SW 1271 (cell line): ENCODE data around the gene PITX2.

ENCODE experiments used
- DNase-seq, 2 experiments: peaks; one replicate each; lab custom pipeline; 2025; lab: John Stamatoyannopoulos, UW

Gene PITX2

DNA sequence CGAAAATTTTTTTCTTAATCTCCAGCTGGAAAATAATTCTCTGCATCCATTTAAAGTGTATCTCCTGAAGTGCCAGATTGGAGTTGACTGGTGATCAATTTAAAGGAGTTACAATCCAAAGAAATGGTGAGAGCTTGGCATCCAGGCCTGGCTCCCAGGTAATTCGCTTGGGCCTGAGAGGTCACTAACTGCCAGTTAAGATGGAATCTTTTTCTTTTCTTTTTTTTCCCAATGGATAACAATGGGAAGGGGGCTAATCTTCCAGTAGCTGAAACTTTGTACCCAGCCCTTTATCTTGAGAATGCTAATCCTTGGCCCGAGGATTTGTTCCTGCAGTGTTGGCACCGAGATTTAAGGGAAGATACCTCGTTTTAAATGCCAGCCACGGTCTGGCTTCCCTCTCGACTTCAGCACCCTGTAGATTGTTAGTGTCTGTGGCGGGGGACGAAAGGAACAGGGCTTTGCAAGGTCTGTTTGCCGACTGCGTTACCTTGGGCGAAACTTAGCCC is 13.3 kb upstream of the PITX2 start:
- no peak for DNase-seq

DNA sequence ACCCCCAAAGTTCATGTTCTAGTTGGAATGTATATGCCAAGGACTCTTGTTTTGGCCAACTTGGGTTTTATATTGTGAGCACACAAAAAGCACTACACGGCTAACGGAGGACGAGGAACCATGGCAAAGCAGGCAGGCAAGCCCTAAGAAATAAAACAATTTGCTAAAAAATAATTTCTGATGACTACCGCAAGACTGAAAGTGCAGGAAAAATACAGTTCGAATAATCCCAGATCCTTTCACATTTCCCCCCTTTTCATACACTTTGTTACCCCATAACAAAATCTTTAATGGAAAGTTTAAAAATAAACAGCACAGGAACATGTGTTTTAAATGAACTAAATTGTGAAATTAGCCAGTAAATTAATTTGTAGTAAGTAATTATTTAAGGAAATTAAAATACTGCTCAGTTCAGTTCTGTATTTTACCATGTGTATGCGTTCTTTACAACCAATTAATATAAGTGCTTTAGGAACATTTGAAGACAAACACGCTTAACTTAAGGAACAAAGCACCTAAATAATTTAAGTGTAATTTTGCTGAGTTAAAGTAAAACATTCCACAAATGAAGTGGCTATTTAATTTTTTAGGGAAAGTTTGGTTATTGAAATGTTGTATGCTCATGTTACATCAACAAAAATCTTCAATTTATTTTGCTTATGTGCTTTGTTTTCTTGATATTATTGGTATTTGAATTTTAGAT is 12.4 kb upstream of the PITX2 start:
- no peak for DNase-seq

DNA sequence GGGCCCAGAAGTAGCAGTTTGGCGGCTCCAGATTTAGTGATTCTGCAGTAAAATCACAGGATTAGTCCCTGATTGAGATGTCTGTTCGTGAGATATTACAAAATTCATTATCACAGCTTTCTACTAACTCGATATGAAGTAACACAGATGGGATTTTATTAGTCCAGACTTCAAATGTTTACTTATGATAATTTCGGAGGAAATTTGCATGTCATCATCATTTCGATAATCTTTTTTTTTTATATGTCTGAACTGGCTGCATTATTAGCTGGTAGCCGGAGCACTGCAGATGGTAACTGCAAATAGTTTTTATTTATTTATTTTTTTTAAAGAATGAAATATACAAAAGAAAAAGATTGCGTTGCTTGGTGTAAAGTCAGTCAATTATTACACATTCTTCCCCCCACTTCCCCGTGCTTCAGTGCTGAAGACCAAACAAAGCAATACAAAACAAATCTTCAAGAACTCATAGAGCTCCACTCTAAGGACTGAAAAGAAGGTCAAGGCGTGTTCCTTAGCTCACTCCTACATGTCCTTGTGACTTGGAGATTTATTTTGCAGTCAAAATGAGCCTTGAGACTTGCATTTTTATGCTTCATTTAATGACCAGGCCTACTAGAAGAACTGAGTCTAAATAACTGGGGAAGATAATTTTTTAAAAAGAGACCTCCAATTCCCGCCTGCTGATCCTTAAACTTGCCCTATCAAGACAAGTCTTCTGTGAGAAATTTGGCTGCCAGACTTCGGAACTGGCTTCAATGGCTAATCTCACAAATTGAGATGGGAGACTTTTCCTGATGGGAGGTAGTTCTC is 11.7 kb upstream of the PITX2 start:
- no peak for DNase-seq

DNA sequence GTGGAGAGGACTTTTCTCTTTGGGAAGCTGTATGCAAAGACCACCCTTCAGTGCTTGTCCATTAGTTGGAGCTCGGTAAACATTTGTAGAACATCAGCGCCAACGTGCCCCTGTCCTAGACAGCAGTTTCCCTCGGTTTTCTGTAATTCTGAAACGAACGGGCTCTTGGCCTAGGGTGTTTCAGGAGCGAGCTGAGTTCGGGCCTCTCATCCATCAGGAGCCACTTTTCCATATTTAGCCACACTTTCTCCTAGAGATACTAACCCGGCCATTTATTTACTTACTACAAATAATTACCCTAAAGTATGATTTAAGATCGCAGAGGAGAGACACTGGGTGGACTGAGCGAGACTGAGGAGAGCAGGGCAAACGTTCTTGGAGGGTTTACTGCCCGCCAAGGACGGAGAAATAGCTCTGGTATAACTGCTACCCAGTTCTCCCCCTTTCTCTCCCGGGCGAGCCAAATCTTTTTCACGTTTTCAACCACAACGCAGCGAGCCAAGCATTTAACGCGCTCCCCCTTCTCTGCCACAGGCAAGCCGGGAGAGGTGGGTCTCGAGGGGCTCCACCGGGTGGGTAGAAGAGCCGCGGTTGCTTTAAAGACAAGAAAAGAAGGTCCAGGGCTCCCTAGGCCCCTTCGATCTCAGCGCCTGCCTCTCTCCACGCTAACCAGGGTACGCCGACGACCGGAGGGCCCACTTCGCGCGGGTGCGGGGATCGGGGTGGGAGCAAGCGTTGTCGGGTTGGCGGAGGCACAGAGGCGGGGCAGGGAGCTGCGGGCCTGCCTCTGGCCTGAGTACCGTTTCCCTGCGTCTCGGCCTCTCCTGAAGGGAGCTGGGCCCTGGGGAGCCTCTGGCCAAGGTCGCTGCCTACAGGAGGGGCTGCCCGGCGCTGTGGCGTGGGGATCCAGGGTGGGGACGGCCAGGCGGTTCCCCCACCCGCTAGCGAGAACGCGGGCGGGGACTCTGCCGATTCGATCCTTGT is 10.8 kb upstream of the PITX2 start:
- no peak for DNase-seq

DNA sequence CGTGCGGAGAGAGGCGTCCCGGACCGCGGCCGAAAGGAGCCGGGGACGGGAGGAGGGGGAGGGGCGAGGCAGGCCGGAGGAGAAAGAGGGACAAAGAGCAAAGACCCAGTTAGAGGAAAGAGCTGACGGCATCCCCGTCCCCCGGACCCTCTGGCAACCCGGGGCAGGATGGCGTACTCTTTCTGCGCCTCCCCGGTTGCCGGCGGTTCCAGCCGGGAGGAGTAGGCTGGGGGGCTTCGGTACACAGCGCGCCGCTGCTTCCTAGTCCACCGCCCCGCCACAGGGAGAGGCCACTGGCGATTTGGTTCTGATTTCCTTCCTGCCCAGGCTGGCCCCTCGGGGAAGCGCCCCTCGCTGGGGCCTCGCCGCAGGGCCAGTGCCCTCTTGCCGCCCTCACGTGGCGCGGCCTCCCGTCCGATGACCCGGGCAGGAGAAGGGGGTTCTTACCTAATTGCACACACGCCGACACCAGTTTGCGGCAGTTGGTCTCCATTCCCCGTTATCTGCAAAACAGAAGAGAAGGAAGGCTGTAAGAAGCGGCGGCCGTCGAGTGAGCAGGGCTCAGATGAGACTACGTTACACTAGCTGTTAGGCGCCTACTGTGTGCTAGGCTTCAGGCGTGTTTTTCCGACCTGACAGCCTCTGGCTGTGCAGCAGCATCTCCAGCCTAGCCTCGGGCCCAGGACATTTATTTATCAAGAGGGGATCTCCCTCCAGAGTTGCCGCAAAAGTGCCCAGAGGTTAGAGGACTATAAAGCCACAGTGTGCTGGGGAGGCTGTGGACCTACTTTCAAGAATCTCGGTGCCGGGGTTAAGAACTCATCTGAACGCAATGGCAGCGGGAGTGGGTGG is 9.9 kb upstream of the PITX2 start:
- DNase-seq: no peak

DNA sequence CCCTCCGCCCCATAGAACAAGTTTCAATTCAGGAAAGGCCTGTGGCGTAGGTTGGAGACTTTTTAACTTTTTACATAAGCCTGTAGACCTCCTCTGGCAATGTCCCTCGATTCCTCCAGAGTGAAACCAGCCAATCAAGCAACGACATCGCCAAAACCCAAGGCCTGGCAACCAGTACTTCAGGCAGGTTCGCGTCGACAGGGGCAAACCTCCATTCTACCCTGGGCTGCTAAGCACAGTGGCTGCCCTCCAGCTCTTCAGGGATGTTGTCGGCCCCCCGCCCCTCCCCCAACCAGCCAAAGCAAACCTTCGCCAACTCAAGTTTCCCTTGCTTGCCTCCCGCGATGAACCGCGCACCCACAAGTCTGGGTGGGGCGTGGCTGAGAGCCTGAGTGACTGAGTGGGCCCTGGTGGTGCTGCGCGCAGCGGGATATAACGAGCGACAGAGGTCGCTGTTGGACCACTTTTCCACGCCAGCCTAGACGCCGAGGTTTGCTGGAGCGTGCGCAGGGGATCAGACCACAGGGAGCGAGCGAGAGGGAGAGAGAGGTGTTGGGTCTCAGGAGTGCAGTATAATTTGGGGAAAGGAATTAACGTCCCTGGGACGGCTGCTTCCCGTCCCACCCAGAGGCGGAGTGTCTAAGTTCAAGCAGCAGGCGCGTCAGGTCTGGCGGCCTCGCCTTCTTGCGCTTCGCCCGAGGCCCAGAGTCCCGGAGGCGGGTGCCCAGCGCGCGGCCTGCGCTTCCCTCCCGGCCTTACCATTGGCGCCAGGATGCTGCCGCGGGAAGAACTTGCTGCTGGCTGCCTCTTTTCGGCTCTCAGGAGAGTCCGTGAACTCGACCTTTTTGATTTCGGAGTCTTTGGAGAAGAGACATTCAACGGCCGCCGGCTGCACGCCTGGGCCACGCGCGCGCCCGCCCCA is 9.0 kb upstream of the PITX2 start:
- peak; percentile 31 to 74 for DNase-seq

DNA sequence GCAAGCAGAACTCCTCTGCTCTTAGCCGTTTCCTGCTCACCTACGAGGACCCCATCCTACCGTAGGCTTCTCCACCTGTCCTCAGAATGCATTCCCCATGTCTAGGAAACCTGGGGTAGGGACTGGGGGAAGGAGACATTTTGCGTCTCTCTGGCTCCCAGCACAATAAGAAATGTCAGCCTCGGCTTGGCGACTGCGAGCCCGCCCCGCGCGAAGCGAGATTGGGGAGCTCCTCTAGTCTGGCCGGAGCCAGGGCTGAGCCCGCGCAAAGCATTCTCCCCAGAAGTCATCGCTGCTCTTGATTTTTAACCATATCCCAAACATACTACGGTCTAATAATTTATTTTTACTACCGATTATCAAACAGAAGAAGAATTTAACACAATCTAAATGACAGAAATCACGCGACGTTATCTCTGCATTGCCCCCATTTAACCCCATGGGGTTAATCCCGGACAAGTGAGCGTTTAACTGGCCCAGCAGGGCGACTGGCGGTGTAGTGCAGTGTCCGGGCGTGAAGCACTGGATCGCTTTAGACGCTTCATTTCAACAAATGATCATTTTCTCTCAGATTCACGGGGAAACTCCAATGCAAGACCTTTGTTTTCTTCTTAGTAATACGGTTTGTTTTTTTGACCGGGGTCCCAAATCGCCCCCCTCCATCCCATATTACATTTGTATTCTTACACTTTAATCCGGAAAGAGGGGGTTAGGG is 8.0 kb upstream of the PITX2 start:
- DNase-seq: no peak

DNA sequence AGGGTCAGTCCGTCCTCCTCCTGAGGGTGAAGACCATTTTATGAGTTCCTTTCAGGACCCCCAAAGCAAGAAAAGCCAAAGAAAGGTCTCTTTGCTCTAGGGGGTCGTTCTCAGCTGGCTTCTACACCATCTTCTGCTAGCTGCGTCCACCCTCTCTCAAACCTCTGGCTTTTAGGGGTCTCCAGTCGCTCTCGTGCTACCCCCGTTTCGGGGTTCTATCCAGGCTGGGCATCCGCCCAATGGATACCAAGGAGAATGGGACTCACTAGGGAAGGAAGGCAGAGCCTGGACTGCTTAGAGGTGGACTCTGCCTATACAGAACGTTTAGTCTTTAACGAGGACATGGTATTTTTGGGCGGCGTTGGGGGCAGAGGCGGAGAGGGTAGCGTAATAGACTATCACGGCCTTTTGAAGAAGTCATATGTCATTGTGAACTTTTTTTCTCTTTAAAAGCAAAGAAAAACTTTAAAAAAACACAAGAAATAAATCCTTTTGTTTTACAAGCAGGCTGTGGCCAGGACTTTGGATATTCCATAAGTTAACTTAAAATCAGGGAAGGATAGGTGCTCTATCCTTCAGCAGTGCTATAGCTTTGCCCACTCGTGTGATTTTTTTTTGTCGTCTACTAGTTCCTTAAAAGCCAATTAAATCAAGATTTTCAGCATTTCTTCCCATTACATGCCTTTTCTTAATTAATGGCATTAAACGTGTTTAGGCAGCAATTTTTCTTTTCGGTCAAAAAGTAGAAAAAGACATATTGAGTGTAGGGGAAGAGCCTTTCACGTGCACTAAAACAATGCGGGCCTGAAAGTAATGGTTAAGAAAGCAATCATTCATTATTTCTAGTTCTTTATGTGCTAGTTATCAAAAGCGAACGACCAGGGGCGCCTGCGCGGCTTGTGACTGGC is 7.2 kb upstream of the PITX2 start:
- DNase-seq: no peak

DNA sequence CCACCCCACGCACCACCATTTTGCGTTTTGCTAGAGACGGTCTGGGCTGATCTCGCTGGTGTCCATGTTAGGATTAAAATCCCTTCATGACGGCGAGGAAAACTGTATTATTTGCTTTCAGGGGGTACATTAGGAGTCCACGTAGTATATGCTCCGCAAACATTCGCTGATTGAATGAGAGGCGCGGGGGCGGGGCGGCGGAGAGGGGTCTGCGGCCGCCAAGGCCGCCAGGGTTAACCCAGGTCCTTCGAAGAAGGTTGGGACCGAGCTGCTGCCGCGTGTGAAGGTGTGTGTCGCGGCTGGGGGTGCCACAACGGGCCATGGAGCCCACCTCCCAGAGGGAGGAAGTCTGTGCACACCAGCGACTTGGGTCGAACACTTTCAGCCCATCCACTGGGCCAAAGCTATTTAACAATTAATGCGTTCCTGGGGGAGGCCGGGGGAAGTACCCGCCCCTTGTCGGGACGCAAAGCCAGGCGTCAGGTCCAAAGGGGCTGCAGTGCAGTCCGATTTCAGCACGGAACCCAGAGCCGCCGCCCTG is 6.4 kb upstream of the PITX2 start:
- DNase-seq: no peak

DNA sequence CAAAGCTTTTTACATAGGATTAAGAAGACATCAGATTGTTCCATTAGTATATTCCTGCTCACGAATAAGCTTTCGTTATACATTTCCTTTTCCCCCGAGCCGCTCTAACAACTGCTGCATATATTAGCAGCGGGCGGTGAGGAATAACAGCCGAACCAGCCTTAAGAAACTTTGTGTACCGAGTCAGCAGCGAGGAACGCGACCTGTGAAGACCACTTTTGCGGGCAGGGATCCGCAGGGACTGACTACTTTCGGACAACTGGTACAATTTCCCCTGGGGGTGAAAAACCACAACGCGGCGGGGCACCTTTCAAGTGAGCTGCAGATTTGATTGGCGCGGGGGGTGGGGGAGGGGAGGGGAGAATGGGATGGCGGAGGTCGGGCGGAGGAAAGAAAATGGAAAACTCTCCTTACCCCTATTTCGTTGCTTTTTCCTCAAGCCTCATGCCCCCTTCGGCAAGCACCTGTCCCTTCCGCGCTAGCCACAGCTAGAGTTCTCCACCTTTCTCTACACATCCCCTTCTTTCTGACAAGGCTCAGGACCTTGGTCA is 5.9 kb upstream of the PITX2 start:
- no peak for DNase-seq

DNA sequence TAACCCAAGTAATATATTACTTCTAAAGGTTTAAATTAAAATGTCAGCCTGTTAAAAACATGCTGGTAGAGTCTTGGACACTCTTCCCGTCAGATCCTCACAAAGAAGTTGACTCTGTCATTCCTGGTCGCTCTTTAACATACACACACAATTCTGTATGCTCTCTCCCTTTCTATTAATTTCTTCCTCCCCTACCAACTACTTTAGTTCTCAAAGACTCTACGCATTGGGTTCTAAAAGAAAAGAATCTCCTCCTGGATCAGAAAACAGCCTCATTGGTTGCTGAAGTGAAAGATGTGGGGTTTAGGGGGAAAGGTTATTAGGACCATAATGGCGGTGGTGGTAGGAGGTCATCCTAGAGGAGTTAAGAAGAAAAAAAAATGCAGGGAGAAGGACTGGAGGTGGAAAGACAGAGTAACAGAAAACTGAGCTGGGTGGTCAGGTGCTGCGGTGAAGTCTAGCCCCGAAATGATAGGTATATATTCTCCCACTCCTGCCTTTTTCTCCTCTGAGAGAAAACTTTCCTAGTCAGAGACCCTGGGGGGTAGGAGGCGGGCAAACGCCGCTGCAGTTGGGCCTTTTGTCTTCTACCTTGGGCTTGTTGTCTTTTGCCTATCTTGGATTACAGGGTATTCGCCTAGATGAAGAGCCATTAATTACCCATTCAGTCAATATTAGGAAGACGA is 5.2 kb upstream of the PITX2 start:
- DNase-seq: no peak

DNA sequence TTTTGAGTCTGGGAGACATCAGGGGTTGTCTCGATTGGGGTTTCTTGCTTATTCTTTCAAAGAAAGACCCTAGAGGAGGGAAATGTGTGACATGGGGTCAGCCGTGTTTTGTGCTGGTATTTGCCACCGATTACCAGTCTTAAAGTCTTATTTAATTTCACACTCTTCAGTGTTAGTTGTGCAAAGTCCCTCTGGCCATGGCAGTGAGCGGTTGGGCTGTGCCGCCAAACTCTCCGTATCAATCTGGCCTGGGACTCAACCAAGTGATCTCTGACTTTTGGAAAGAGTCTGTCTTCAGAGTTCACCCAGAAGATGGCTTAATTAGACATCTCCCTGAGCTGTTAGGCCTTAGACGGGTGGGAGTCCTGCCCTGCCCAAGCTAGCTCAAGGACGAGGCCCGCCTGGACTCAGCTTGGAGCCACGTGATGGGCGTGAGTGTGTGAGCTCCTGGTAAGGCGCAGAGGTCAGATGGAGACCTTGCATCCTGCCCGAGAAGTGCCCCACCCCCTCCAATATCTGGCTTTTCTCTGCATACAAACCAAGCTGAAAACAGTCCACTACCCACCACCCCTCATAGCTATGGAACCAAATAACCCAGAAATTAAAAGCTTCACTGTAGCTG is 3.8 kb upstream of the PITX2 start:
- DNase-seq: no peak

DNA sequence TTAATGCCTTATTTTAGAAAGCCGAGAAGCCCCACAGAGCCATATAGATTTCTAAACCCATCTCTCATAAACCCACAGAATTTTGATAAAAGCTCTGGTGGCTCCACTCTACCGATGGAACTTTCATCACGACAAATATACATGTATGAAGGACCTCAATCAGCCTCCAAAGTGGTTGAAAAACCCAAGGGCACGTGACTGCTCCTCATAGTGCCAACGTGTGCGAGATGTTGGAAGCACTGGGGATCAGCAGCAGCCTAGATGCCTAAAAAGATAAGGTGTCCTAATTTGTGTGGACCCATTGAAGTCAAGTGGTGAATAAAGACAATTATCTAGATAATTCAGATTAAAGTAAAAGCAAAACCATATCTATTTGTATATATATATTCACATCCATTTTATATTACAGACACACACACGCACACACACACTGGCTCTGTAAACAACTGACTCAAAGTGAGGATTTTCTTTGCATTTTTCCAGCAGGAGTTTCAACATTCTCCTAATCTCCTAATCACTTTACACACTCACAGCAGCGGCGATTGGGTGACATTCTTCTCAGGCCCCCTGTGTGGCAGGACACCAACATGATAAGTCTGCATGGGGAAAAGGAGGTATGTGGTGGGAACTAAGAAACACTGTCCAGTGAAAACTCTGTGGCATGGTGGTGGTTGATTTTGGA is 2.8 kb upstream of the PITX2 start:
- DNase-seq: no peak

DNA sequence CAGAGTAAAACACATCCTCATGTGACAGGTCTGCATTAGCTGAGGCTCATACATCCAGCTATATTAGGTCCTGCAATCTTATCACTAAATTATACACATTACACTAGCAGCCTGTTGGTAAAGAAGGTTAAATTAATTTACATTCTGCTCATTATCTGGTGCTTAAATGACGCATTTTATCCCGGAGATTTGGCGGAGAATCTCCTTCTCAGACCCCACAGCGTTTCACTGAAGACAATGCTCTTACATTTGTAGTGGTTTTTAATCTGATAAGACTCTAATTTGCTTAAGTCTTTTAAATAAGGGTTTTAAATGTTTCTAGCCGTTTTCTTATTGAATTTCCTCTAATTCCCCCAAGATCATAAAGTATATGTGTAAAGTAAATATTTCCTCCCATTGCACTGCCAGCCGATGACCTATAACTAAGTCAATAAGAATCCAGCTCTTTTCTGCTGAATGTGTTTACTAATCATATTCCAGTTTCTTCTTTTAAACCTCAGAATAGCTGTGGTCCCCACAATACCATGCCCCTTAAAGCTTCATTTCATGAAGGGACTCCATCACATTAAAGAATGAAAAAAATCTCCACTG is 2.1 kb upstream of the PITX2 start:
- DNase-seq: no peak

DNA sequence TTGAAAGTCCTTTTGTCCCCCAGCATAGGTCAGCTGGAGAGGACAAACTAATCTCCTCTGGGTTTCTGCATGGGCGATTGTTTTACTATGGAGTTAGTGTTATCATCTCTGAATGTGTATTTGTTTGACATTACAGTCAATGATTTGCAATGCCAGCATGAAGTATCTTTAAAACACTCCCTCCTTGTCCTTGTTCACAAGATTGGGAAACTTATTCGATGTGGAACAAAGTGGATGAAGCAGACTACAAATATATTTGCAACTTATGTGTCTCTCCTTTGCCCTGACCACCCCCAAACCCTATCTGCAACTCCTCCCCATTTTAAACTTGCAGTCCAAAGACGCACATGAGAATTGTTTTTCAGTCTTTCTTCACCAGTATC is 1.5 kb upstream of the PITX2 start:
- DNase-seq: no peak
